Activated CD4-positive, alpha-beta memory T cell treated with anti-CD3 and anti-CD28 coated beads, Interleukin-2, amount 10 ng/mL, durations not matched to agents 7 days and 5 days (primary cell): ENCODE data around the gene TMEM114. TPM values are rescaled to one million over a fixed set of nuclear protein-coding genes. Genes with fewer than 3 reads are reported as not detected.
A peak's percentile ranks its signal among the peaks of the same experiment; 100 is the strongest.
"Not testable (repeated sequence)": the region's sequence is repeated elsewhere in the genome, so short reads cannot be mapped to it uniquely, and the experiment has no call there.

Experiments used
- CTCF ChIA-PET: fragments of 350-600 bp; sonication (Branson Sonifier 250); formaldehyde crosslinking; loops from one replicate; lab custom pipeline; 2021; ENCODE audit warnings: antibody characterized with exemption, inconsistent platforms; lab: Charles Lee
- POLR2A ChIA-PET: fragments of 350-600 bp; sonication (Branson Sonifier 250); formaldehyde crosslinking; loops from one replicate; lab custom pipeline; 2021; ENCODE audit warnings: antibody characterized with exemption; lab: Charles Lee
- DNase-seq: peaks from one replicate; pipeline ENCODE4 v3.0.0-alpha.2; 2020
- H3K27ac Mint-ChIP-seq: one replicate; pipeline ENCODE4 v1.8.0; 2021; ENCODE audit warnings: mild to moderate bottlenecking, mixed read lengths
- H3K27me3 Mint-ChIP-seq: one replicate; pipeline ENCODE4 v1.8.0; 2021; ENCODE audit warnings: mixed read lengths
- H3K36me3 Mint-ChIP-seq: one replicate; pipeline ENCODE4 v1.8.0; 2021; ENCODE audit warnings: low read depth, mixed read lengths
- H3K4me1 Mint-ChIP-seq: one replicate; pipeline ENCODE4 v1.8.0; 2021; ENCODE audit warnings: mixed read lengths
- H3K4me3 Mint-ChIP-seq: one replicate; pipeline ENCODE4 v1.8.0; 2021; ENCODE audit warnings: mild to moderate bottlenecking, mixed read lengths
- H3K9me3 Mint-ChIP-seq: one replicate; pipeline ENCODE4 v1.8.0; 2021; ENCODE audit warnings: mixed read lengths
- total RNA-seq, 2 experiments: library from RNA; stranded (reverse); gene quantifications; one replicate each; pipeline ENCODE4 v1.2.3, GENCODE V29; 2021

The TMEM114 gene
- total RNA-seq, 2 experiments from 2014 or later, result not detected

DNA sequence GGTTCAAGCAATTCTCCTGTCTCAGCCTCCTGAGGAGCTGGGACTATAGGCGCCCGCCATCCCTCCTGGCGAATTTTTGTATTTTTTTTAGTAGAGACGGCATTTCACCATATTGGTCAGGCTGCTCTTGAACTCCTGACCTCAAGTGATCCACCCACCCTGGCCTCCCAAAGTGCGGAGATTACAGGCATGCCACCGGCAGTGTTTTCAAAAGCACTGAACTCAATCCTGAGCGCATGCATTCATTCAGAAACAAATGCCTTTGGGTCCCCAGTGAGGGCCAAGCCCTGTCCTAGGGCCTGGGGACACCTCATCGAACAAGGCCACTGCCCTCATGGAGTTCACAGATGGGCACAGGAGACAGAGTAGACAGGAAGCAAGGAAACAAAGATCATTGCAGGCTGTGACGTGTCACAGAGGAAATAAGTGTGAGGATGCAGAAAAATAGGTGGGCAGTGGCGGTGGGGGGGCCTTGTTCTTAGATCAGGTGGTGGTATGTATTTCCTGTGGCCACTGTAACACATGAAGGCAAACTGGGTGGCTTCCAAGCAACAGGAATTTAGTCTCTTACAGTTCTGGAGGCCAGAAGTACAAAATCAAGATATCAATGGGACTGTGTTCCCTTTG is 12.5 kb downstream of the TMEM114 start:
- H3K9me3 Mint-ChIP-seq, result no peaks in the 10 kb centered on the region
- H3K4me3 Mint-ChIP-seq, result no peak overlapping the region
- H3K4me1 Mint-ChIP-seq, result peaks cover 5% of the 10 kb centered on the region
- peaks cover 13% of the 10 kb centered on the region for H3K27me3 Mint-ChIP-seq
- DNase-seq, result no peak
- POLR2A ChIA-PET, result no interaction called here
- no peaks in the 10 kb centered on the region for H3K36me3 Mint-ChIP-seq
- CTCF ChIA-PET, result interaction anchor here (0.8 kb wide), 1 partner anchor 213 kb away, joined by 3 read pairs; no protein-coding TSS in a partner anchor
- no peak overlapping the region for H3K27ac Mint-ChIP-seq

GRCh38 chr16:8576141-8577004 is 13.9 kb downstream of the TMEM114 start:
- CTCF ChIA-PET, result interaction anchor here (0.8 to 1.2 kb wide), 2 partner anchors 215 to 304 kb away, joined by 3 read pairs; no protein-coding TSS in a partner anchor
- peaks cover 2% of the 10 kb centered on the region for H3K4me1 Mint-ChIP-seq

GRCh38 chr16:8575399-8575798 is 14.9 kb downstream of the TMEM114 start:
- H3K27me3 Mint-ChIP-seq, result peaks cover 8% of the 10 kb centered on the region
- POLR2A ChIA-PET, result no interaction called here
- H3K4me1 Mint-ChIP-seq, result peaks cover 2% of the 10 kb centered on the region
- no peak for DNase-seq
- no peaks in the 10 kb centered on the region for H3K9me3 Mint-ChIP-seq
- no peaks in the 10 kb centered on the region for H3K36me3 Mint-ChIP-seq
- H3K4me3 Mint-ChIP-seq, result no peak overlapping the region
- CTCF ChIA-PET, result interaction anchor here (1.2 kb wide), 1 partner anchor 305 kb away, joined by 3 read pairs; no protein-coding TSS in a partner anchor
- no peak overlapping the region for H3K27ac Mint-ChIP-seq

More at GRCh38 chr16:8576141-8577004, 13.9 kb downstream of the TMEM114 start:
- POLR2A ChIA-PET, result no interaction called here
- no peaks in the 10 kb centered on the region for H3K9me3 Mint-ChIP-seq
- DNase-seq, result no peak
- H3K4me3 Mint-ChIP-seq, result no peak overlapping the region
- no peak overlapping the region for H3K27ac Mint-ChIP-seq
- H3K27me3 Mint-ChIP-seq, result peaks cover 8% of the 10 kb centered on the region
- H3K36me3 Mint-ChIP-seq, result no peaks in the 10 kb centered on the region

DNA sequence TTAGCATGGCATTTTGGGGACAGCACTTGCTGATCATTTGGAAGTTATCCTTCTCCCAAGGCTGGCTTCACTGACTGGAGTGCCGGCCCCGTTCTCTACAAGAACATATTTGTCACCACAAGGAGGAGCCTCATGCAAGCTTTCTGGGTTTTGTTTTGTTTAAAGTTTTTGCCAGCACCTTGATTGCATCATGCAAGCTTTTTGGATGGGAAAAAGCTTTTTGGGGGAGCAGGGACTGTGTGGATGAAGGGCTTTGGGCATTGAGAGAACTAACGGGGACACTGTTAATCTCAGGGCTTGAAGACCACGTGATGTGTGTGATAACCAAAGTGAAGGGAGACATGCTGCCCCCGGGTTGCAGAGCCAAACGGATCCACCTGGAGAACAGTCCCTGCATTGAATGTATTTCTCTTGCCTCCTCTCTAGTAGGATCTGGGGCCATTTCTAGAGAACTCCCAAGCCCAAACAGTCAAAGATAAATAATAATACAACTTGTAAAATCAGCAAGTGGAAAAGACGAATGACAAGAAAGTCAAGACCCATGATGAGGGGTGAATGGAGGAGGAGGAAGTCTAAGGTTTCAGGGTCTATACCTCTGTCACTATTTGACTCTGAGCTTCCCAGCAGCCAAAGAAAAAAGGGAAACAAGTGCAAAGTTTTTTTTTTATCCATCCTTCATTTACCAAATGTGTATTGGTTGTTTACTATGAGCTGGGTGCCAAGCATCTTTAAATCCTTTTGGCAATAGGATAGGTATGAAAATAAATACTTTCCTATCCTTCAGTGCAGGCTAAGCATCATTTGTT is 17.2 kb downstream of the TMEM114 start:
- Mint-ChIP-seq H3K27ac (no peak overlapping the region), H3K4me3 (no peak overlapping the region)
- POLR2A ChIA-PET, result no interaction called here

DNA sequence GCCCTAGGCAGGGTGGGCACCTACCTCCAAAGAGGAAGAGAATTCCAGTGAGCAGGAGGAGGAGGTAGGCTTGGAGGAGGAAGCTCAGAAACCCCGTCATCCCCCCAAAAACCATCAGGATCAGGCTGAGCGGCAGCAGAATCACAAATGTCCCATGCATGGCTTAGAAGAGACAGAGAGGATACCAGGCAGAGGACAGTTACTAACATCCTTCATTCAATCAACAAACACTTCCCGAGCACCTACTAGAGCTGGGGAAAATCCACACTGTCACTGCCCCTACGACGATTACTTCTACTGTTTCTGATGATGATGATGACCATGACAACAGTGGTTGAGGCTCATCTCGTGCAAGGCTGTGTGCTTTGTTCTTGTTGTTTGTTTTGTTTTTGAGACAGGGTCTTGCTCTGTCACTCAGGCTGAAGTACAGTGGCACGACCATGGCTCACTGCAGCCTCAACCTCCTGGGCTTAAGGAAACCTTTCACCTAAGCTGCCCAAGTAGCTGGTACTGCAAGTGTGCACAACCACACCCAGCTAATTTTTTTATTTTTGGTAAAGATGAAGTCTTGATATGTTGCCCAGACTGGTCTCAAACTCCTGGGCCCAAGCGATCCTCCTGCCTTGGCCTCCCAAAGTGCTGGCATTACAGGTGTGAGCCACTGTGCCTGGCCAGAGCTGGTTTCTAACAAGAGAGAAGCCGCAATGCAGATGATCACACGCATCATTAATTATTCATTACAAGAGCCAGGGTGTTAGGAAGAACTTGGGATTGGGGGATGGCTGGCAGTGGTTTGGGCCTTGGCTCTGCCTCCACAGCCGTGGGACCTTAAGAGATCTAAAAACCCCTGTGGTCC is 18.0 kb downstream of the TMEM114 start:
- H3K9me3 Mint-ChIP-seq, result no peaks in the 10 kb centered on the region
- no peak for DNase-seq
- CTCF ChIA-PET, result interaction anchor here (0.7 to 1.8 kb wide), 7 partner anchors 10 to 307 kb away, joined by 3 to 8 read pairs (median 3); partner anchors contain the start of gene TMEM186
- H3K27me3 Mint-ChIP-seq, result peaks cover 6% of the 10 kb centered on the region
- no peak overlapping the region for H3K4me3 Mint-ChIP-seq
- no peak overlapping the region for H3K27ac Mint-ChIP-seq
- H3K36me3 Mint-ChIP-seq, result no peaks in the 10 kb centered on the region
- POLR2A ChIA-PET, result no interaction called here
- peaks cover 8% of the 10 kb centered on the region for H3K4me1 Mint-ChIP-seq

More for the DNA sequence above, 17.2 kb downstream of the TMEM114 start:
- DNase-seq, result no peak
- Mint-ChIP-seq H3K36me3 (no peaks in the 10 kb centered on the region), H3K9me3 (no peaks in the 10 kb centered on the region), H3K27me3 (peaks cover 8% of the 10 kb centered on the region), H3K4me1 (peaks cover 5% of the 10 kb centered on the region)
- CTCF ChIA-PET, result interaction anchor here (0.7 to 1.8 kb wide), 8 partner anchors 9 to 436 kb away, joined by 3 to 8 read pairs (median 4); partner anchors contain the start of gene TMEM186

DNA sequence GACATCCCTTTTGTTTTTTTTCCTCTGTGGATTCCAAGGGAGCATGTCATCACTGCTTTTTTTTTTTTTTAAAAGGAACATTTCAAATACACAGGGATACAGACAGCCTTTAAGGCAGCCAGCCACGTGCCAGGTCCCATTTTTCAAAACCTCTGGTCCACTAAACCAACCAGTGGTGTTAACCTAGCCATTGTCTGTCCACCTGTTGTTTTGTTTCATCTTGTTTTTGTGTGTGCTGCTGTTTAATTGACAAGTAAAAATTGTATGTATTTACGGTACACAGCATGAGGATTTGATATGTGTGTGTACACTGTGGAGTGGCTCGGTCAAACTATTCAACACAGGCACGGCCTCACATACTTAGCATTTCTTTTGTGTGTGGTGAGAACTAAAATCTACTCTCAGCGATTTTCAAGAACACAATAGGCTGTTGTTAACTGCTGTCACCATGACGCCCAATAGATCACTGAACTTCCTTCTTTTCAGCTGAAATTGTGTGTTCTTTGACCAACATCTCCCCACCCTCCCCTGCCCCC is 19.2 kb downstream of the TMEM114 start:
- Mint-ChIP-seq H3K27ac (no peak overlapping the region), H3K27me3 (peaks cover 2% of the 10 kb centered on the region), H3K9me3 (no peaks in the 10 kb centered on the region), H3K4me3 (no peak overlapping the region), H3K36me3 (no peaks in the 10 kb centered on the region), H3K4me1 (peaks cover 8% of the 10 kb centered on the region)
- CTCF ChIA-PET, result interaction anchor here (1.3 kb wide), 1 partner anchor 230 kb away, joined by 3 read pairs; no protein-coding TSS in a partner anchor
- no peak for DNase-seq
- POLR2A ChIA-PET, result no interaction called here

GRCh38 chr16:8570393-8570792 is 19.9 kb downstream of the TMEM114 start:
- CTCF ChIA-PET, result interaction anchor here (1.3 kb wide), 1 partner anchor 231 kb away, joined by 3 read pairs; no protein-coding TSS in a partner anchor
- H3K9me3 Mint-ChIP-seq, H3K4me1 Mint-ChIP-seq, POLR2A ChIA-PET, H3K4me3 Mint-ChIP-seq, H3K36me3 Mint-ChIP-seq, H3K27ac Mint-ChIP-seq, DNase-seq, H3K27me3 Mint-ChIP-seq: not testable (repeated sequence)

GRCh38 chr16:8569650-8570346 is 20.5 kb downstream of the TMEM114 start:
- POLR2A ChIA-PET, result no interaction called here
- CTCF ChIA-PET, result interaction anchor here (1.0 to 1.3 kb wide), 2 partner anchors 75 to 231 kb away, joined by 3 read pairs; no protein-coding TSS in a partner anchor
- no peak overlapping the region for H3K27ac Mint-ChIP-seq

GRCh38 chr16:8568231-8568617 is 22.1 kb downstream of the TMEM114 start:
- ChIA-PET POLR2A (no interaction called here), CTCF (interaction anchor here (0.8 kb wide), 1 partner anchor 441 kb away, joined by 3 read pairs; no protein-coding TSS in a partner anchor)
- Mint-ChIP-seq H3K27me3 (no peaks in the 10 kb centered on the region), H3K4me3 (no peak overlapping the region), H3K9me3 (no peaks in the 10 kb centered on the region), H3K27ac (no peak overlapping the region), H3K4me1 (peaks cover 8% of the 10 kb centered on the region), H3K36me3 (no peaks in the 10 kb centered on the region)
- DNase-seq, result peak; percentile 17

More at GRCh38 chr16:8569650-8570346, 20.5 kb downstream of the TMEM114 start:
- DNase-seq, result no peak
- peaks cover 8% of the 10 kb centered on the region for H3K4me1 Mint-ChIP-seq
- no peak overlapping the region for H3K4me3 Mint-ChIP-seq
- no peaks in the 10 kb centered on the region for H3K9me3 Mint-ChIP-seq
- H3K27me3 Mint-ChIP-seq, result no peaks in the 10 kb centered on the region
- H3K36me3 Mint-ChIP-seq, result no peaks in the 10 kb centered on the region

- POLR2A ChIA-PET, result interaction anchor here (1.8 kb wide), 1 partner anchor 302 kb away, joined by 4 read pairs; the partner anchor contains the start of gene CARHSP1
- CTCF ChIA-PET, result interaction anchor here (0.6 to 2.4 kb wide), 11 partner anchors 13 to 442 kb away, joined by 3 to 20 read pairs (median 3); partner anchors contain the start of gene METTL22
Observed at GRCh38 chr16:8567355-8568230, 22.7 kb downstream of the TMEM114 start.

More at GRCh38 chr16:8567355-8568230, 22.7 kb downstream of the TMEM114 start:
- Mint-ChIP-seq H3K4me1 (peaks cover 6% of the 10 kb centered on the region), H3K36me3 (no peaks in the 10 kb centered on the region), H3K9me3 (no peaks in the 10 kb centered on the region), H3K27me3 (no peaks in the 10 kb centered on the region), H3K4me3 (no peak overlapping the region), H3K27ac (no peak overlapping the region)
- peak; percentile 82 for DNase-seq
